Upper lobe of left lung (tissue), 6 donors: ENCODE measurements around the gene RAPGEF2. TPM values are rescaled to one million over a fixed set of nuclear protein-coding genes. Genes with fewer than 3 reads are reported as not detected.

Experiments
- ATAC-seq, 2 donors: fragments of 200-7000 bp; cut with Tn5 transposase; one replicate each; pipeline ENCODE4 v1.9.1; 2022; ENCODE audit warnings: mild to moderate bottlenecking in 2 of 2, moderate library complexity in 2 of 2; ENCODE audit not compliant: low FRiP score in 2 of 2
- DNase-seq, 2 donors: peaks; one replicate each; pipeline ENCODE4 v3.0.0-alpha.2; 2019 to 2020
- H3K27ac ChIP-seq, 4 donors: fragments of 200-600 bp; sonication (generic); one replicate each; pipeline ENCODE4 v1.5.1; 2016 to 2019
- H3K27me3 ChIP-seq, 4 donors: fragments of 200-600 bp; sonication (generic); one replicate each; pipeline ENCODE4 v1.5.1; 2017 to 2019
- H3K36me3 ChIP-seq, 4 donors: fragments of 200-600 bp; sonication (generic); one replicate each; pipeline ENCODE4 v1.5.1; 2016 to 2019
- H3K4me1 ChIP-seq, 4 donors: fragments of 200-600 bp; sonication (generic); one replicate each; pipeline ENCODE4 v1.5.1; 2018 to 2019
- H3K4me3 ChIP-seq, 4 donors: fragments of 200-600 bp; sonication (generic); one replicate each; pipeline ENCODE4 v1.5.1; 2017 to 2019; ENCODE audit warnings: mild to moderate bottlenecking in 2 of 4, moderate library complexity in 1 of 4
- H3K9me3 ChIP-seq, 4 donors: fragments of 200-600 bp; sonication (generic); one replicate each; pipeline ENCODE4 v1.5.1; 2018 to 2019
- EP300 ChIP-seq, 4 donors: sonication (generic); formaldehyde crosslinking; IDR thresholded peaks; one replicate each; pipeline ENCODE4 v1.5.1; 2017; ENCODE audit warnings: antibody characterized with exemption in 4 of 4, control low read depth in 2 of 4
- POLR2A ChIP-seq, 4 donors: fragments of 450-650 bp; IDR thresholded peaks; one replicate each; pipeline ENCODE4 v1.5.1; 2016 to 2017; ENCODE audit warnings: antibody characterized with exemption in 4 of 4, mild to moderate bottlenecking in 2 of 4
- POLR2AphosphoS5 ChIP-seq, 2 donors: sonication (generic); formaldehyde crosslinking; IDR thresholded peaks; one replicate each; pipeline ENCODE4 v1.5.1; 2017; ENCODE audit warnings: antibody characterized with exemption in 2 of 2
- WGBS, 2 donors: methylation state at CpG; one replicate each; pipeline ENCODE4 v1.1.5; 2017 to 2018; 5-methylcytosine and 5-hydroxymethylcytosine counted together
- total RNA-seq, 6 donors: library from RNA; depleted of rRNA in 4 of 6; stranded (reverse); fragments of >200 nt in 4 of 6; gene quantifications; one replicate each; pipeline versions ENCODE4 v1.1.0 to v1.2.1, GENCODE V29; 2016 to 2021
- TF ChIP-seq, protein P1 (sequence below), 6 experiments: fragments of 450-650 bp in 4 of 6; fragments of 200-600 bp in 2 of 6; sonication (generic) in 2 of 6; IDR thresholded peaks; one replicate each; pipeline ENCODE4 v1.5.1; 2016 to 2019; ENCODE audit warnings: antibody characterized with exemption in 6 of 6
- donor health status: DM: no; HTN: no; CAD: no; lungs with moderate emphysema.
- donor health status: DM: no; HTN: yes; CAD: no; lungs with severe emphysema.

The RAPGEF2 gene
- total RNA-seq, 6 donors from 2014 or later, result 53.3 to 122 (median 66.3) TPM

DNA sequence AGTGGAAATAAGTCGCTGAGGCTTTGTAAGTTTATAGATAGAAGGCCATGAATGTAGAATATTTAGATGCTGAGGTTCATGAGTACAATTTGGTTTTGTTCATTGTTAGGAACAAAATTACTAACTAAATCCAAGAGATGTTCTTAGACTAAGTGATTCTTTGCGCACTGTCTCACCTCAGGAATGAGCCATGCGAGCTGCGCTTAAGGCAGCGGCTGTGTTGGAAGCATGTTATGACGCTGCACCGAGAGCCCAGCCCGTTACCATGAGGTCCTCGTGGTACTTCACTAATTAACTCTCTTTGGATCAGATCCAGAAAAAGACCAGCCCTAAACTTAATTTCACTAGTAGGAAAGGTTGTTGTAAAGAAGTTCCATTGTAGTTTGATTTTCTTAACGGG lies 166.2 kb downstream of the RAPGEF2 start:
- H3K27me3 ChIP-seq, result no peaks in the 10 kb centered on the region
- peaks cover 32 to 47% (median 39%) of the 10 kb centered on the region in 4 donors for H3K4me1 ChIP-seq
- no peak overlapping the region for H3K27ac ChIP-seq
- no peaks in the 10 kb centered on the region for H3K36me3 ChIP-seq
- no peaks in the 10 kb centered on the region for H3K9me3 ChIP-seq
- ATAC-seq (no peak), DNase-seq (no peak)
- H3K4me3 ChIP-seq, result no peak overlapping the region
- TF ChIP-seq POLR2A (IDR thresholded peaks at IDR 0.05) (no peak), EP300 (IDR thresholded peaks at IDR 0.05) (no peak), POLR2AphosphoS5 (IDR thresholded peaks at IDR 0.05) (no peak)
- TF ChIP-seq, protein P1, sequence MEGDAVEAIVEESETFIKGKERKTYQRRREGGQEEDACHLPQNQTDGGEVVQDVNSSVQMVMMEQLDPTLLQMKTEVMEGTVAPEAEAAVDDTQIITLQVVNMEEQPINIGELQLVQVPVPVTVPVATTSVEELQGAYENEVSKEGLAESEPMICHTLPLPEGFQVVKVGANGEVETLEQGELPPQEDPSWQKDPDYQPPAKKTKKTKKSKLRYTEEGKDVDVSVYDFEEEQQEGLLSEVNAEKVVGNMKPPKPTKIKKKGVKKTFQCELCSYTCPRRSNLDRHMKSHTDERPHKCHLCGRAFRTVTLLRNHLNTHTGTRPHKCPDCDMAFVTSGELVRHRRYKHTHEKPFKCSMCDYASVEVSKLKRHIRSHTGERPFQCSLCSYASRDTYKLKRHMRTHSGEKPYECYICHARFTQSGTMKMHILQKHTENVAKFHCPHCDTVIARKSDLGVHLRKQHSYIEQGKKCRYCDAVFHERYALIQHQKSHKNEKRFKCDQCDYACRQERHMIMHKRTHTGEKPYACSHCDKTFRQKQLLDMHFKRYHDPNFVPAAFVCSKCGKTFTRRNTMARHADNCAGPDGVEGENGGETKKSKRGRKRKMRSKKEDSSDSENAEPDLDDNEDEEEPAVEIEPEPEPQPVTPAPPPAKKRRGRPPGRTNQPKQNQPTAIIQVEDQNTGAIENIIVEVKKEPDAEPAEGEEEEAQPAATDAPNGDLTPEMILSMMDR (IDR thresholded peaks at IDR 0.05), result no peak
- 95 to 96% methylated on average over 10 of the region's 10 CpGs for whole genome bisulfite sequencing, 2 donors

DNA sequence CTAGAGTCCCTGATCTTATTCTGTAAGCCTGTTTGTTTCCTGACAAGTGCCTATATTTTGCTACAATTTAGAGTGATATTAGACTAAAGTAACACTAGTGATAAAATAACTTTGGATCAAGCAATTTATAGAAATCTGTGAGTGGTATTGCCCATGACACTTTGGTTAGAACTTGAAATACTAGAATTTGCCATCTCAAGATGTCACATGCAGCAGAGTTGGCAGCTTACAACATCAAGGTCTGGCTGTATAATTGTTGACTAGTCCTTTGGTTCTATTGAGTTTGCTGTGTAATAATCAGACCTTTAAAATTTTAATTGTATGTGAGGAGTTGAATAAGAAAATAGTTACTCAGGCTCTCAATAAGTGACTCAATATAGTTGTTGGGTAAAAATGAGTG lies 167.1 kb downstream of the RAPGEF2 start:
- Histone ChIP-seq H3K36me3 (no peaks in the 10 kb centered on the region), H3K9me3 (no peaks in the 10 kb centered on the region), H3K4me1 (peaks cover 32 to 51% (median 39%) of the 10 kb centered on the region in 4 donors), H3K4me3 (no peak overlapping the region), H3K27me3 (no peaks in the 10 kb centered on the region), H3K27ac (no peak overlapping the region)
- TF ChIP-seq POLR2A (IDR thresholded peaks at IDR 0.05) (no peak), EP300 (IDR thresholded peaks at IDR 0.05) (no peak), POLR2AphosphoS5 (IDR thresholded peaks at IDR 0.05) (no peak)
- TF ChIP-seq, protein P1 (IDR thresholded peaks at IDR 0.05), result no peak
- ATAC-seq, result no peak
- no peak for DNase-seq

DNA sequence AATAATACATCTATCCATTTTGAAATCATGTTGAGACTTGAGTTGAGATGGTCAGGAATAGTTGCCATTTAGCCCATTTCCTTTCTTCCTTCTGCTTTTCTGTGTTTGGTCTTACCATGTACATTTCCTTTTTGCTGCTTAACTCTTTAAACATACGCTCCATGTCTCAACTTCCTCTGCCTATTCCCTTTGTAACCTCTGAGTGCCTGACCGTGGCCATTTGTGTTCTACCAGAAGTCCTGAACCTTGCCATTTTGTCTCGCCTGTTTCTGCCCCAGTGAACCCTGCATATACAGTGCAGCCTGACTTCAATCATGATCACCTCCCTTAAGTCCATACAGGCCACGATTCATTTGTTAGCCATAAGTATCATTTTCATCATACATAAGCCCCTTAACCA lies 169.0 kb downstream of the RAPGEF2 start:
- H3K27ac ChIP-seq, result peak overlapping the region in 2 of 4 donors; percentile 35 to 68

DNA sequence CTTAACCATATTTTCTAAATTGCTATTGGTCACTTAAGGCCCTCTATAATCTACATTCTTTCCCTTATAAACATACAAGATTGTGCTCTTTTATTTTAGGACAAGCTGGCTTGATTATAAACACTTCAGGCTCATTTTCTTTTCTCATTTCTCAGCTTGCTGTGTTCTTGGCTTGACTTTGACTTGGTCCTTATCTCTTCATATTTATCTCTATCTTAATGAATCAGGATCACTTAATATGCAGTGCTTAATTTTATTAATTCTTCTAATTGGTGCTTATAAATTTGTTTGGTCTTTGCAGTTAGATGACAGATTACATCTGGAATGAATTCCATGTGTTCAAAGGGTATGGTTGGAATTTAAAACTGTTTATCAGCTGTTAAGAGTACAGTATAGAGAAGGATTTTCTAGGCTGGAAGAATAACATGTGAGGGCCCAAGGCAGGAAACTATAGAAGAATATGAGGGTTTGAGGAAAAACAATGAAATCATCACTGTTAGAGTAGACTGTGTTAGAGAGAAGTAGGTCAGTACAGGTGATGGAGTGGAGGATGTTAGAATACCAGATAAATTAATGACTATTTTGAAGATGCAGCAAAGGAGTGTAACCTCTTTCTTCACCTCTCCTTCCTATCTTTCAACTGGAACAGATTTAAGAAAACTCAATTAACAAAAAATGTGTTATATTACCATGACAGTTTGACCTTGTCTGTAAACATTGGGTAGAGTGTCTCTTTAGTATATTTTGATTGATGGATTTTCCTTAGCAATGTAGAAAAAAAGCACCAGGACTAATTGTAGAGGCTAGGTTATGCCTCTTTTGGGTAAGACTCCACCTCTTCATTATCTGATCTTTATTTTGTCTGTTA lies 169.6 kb downstream of the RAPGEF2 start:
- DNase-seq (no peak), ATAC-seq (no peak)
- no peak for TF ChIP-seq POLR2A (IDR thresholded peaks at IDR 0.05)
- no peak for TF ChIP-seq POLR2AphosphoS5 (IDR thresholded peaks at IDR 0.05)
- TF ChIP-seq, protein P1 (IDR thresholded peaks at IDR 0.05), result no peak
- no peak for TF ChIP-seq EP300 (IDR thresholded peaks at IDR 0.05)
- Histone ChIP-seq H3K27ac (peak overlapping the region in 2 of 4 donors; percentile 35 to 68), H3K9me3 (no peaks in the 10 kb centered on the region), H3K4me1 (peaks cover 23 to 42% (median 28%) of the 10 kb centered on the region in 4 donors), H3K36me3 (no peaks in the 10 kb centered on the region), H3K27me3 (no peaks in the 10 kb centered on the region), H3K4me3 (no peak overlapping the region)

More for the DNA sequence above, 169.0 kb downstream of the RAPGEF2 start:
- no peaks in the 10 kb centered on the region for H3K27me3 ChIP-seq
- H3K9me3 ChIP-seq, result no peaks in the 10 kb centered on the region
- DNase-seq (no peak), ATAC-seq (peak in 1 of 2 donors; percentile 60)
- WGBS, 2 donors, result 54 to 61% methylated on average over 4 of the region's 4 CpGs
- H3K4me3 ChIP-seq, result no peak overlapping the region
- TF ChIP-seq, protein P1 (IDR thresholded peaks at IDR 0.05), result no peak
- H3K36me3 ChIP-seq, result no peaks in the 10 kb centered on the region
- H3K4me1 ChIP-seq, result peaks cover 30 to 49% (median 34%) of the 10 kb centered on the region in 4 donors

DNA sequence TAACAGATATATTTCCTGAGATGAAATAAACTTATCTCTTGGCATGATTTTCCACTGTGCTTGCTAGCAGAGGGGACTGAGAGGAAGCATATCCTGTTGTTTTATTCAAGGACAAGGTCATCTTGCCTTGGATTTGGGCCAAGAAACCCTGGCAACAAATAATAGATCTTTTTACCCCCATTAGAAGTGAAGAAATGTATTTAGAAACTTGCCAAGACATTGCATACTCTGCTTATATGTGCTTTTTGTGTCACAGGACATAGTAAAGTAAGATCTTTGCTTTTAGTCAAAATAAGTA lies 170.2 kb downstream of the RAPGEF2 start:
- Histone ChIP-seq H3K4me1 (peaks cover 23 to 39% (median 27%) of the 10 kb centered on the region in 4 donors), H3K27me3 (no peaks in the 10 kb centered on the region), H3K36me3 (no peaks in the 10 kb centered on the region), H3K27ac (peak overlapping the region in 1 of 4 donors; percentile 68), H3K9me3 (no peaks in the 10 kb centered on the region), H3K4me3 (no peak overlapping the region)
- no peak for ATAC-seq
- no peak for DNase-seq
- TF ChIP-seq POLR2AphosphoS5 (IDR thresholded peaks at IDR 0.05) (no peak), EP300 (IDR thresholded peaks at IDR 0.05) (no peak), POLR2A (IDR thresholded peaks at IDR 0.05) (no peak)
- TF ChIP-seq, protein P1 (IDR thresholded peaks at IDR 0.05), result no peak
